Dendritic cell treated with granulocyte-macrophage colony-stimulating factor and Interleukin-4, amounts not matched to agents 40 ng/mL and 50 ng/mL, for 4 days (primary cell): ENCODE measurements around the gene CELF1.

ENCODE experiments used
- H3K27ac Mint-ChIP-seq: one replicate; pipeline ENCODE4 v1.8.0; 2022; ENCODE audit warnings: mild to moderate bottlenecking, mixed read lengths
- H3K27me3 Mint-ChIP-seq: one replicate; pipeline ENCODE4 v1.8.0; 2022; ENCODE audit warnings: mild to moderate bottlenecking, mixed read lengths
- H3K36me3 Mint-ChIP-seq: one replicate; pipeline ENCODE4 v1.8.0; 2022; ENCODE audit warnings: low read depth, mixed read lengths
- H3K4me1 Mint-ChIP-seq: one replicate; pipeline ENCODE4 v1.8.0; 2022; ENCODE audit warnings: low read depth, mixed read lengths
- H3K4me3 Mint-ChIP-seq: one replicate; pipeline ENCODE4 v1.8.0; 2022; ENCODE audit warnings: mild to moderate bottlenecking, moderate library complexity, mixed read lengths
- H3K9me3 Mint-ChIP-seq: one replicate; pipeline ENCODE4 v1.8.0; 2022; ENCODE audit warnings: mixed read lengths
- intact Hi-C: fragments of 100-400 bp; cut with micrococcal nuclease; formaldehyde crosslinking; loops from one replicate; pipeline ENCODE4 v1.15.0; 2022

The CELF1 gene

DNA sequence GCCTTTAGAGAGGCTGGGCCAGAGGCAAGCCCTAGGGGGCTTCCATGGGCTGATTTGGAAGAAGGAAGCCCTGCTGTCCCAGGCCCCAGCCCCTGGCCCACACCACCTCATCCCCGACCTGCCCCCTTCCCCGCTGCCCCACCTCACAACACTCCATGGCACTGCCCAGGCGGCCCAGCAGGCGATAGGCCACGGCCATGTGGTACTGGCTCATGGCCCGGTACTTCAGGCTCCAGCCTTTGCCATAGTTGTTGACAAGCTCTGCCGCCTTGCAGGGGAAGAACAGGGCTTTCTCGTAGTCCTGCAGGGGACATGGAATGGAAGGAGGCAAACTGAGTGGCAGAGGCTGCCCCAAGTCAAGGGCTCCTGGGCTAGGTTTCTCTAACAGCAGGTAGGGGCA lies 110.4 kb downstream of the CELF1 start:
- no peak overlapping the region for H3K27ac Mint-ChIP-seq
- intact Hi-C loops = no loop called here
- no peak overlapping the region for H3K4me3 Mint-ChIP-seq
- peaks cover 10% of the 10 kb centered on the region for H3K36me3 Mint-ChIP-seq
- no peaks in the 10 kb centered on the region for H3K27me3 Mint-ChIP-seq
- no peaks in the 10 kb centered on the region for H3K4me1 Mint-ChIP-seq
- no peaks in the 10 kb centered on the region for H3K9me3 Mint-ChIP-seq

DNA sequence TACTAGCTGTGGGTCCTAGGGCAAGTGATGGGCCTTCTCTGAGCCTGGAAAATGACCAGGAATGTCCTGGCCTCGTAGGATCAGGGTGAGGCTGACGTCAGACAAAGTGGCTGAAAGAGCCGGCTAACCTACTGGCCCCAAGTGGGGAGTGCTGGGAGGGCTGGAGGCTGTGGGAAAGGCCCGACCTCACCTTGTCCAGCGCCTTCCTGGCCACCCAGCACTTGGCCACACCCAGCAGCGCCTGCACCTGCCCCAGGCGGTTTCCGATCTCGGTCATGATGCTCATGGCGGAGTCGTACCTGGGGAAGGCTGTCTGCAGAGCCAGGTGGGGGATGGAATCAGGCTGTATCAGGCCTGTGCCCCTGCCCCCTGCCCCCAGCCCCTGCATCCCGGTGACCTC lies 111.5 kb downstream of the CELF1 start:
- peaks cover 6% of the 10 kb centered on the region for H3K36me3 Mint-ChIP-seq
- H3K9me3 Mint-ChIP-seq = no peaks in the 10 kb centered on the region
- intact Hi-C loops = no loop called here
- H3K27ac Mint-ChIP-seq = no peak overlapping the region
- H3K4me3 Mint-ChIP-seq = no peak overlapping the region
- H3K4me1 Mint-ChIP-seq = no peaks in the 10 kb centered on the region
- H3K27me3 Mint-ChIP-seq = no peaks in the 10 kb centered on the region

DNA sequence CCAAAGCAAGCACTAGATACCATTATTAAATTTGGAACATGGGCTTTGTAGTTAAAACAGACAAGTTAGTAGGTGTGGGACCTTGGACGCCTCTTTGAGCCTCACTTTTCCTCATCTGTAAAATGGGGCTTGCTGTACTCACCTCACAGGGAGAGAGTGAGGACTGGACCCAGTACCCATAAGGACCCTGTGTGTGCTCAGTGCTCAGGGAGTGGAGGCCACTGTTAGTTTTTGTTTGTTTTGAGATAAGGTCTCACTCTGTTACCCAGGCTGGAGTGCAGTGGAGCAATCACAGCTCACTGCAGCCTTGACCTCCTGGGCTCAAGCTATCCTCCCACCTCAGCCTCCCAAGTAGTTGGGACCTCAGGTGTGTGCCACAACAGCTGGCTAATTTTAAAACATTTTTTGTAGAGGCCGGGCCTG lies 112.9 kb downstream of the CELF1 start:
- H3K4me3 Mint-ChIP-seq = no peak overlapping the region
- intact Hi-C loops = no loop called here
- no peaks in the 10 kb centered on the region for H3K9me3 Mint-ChIP-seq
- no peaks in the 10 kb centered on the region for H3K27me3 Mint-ChIP-seq
- no peaks in the 10 kb centered on the region for H3K4me1 Mint-ChIP-seq
- peaks cover 6% of the 10 kb centered on the region for H3K36me3 Mint-ChIP-seq
- H3K27ac Mint-ChIP-seq = no peak overlapping the region

DNA sequence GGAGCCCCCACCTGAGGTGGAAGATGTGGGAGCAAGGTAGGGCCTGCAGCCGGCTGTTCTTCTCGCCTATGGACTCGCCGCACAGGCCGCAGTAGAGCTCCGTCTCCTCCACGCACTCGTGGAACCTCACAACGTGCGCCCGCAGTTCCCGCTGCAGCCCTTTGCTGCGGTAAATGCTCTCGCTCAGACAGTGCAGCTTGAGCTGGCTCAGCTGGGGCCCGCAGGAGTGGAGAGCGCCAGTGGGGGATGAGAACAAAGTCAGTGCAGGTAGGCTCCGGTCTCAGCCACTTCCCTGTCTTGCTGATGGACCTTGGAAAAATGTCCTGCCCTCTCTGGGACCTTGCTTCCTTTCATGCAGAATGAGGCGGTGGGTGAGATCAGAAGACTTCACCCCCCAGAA lies 114.2 kb downstream of the CELF1 start:
- peaks cover 6% of the 10 kb centered on the region for H3K36me3 Mint-ChIP-seq
- H3K9me3 Mint-ChIP-seq = no peaks in the 10 kb centered on the region
- H3K27ac Mint-ChIP-seq = no peak overlapping the region
- H3K27me3 Mint-ChIP-seq = no peaks in the 10 kb centered on the region
- H3K4me3 Mint-ChIP-seq = no peak overlapping the region
- no peaks in the 10 kb centered on the region for H3K4me1 Mint-ChIP-seq
- intact Hi-C loops = no loop called here

DNA sequence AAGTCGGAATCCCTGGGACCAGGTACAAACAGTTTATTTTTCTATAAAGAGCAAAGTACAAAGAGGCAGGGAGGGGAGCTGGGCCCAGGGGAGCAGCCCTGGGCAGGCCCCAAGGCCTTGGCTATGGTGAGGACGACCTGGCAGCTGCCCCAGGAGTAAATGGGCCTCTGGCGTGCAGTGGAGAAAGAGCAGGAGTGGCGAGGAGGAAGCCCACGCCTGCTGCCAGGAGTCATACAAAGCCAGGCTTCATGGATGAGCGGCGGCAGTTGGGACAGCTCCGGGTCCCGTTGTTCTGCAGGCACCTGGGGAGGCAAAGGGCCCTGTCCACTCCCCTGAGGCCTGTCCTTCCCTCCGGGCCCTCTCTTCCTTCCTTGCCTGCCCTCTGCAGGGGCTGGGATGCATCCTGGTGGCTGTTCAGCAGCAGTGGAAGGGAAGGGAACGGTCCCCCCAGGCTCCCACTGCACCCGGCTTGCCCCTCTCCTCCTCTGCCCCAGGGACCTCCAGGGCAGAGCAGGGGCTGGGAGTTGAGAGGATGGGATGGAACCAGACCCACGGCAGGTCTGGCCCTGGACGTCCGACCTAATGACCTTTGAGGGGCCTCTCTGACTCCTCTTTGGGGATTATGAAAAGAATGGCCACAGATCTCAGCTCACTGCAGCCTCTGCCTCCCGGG lies 115.0 kb downstream of the CELF1 start:
- no peak overlapping the region for H3K4me3 Mint-ChIP-seq
- H3K9me3 Mint-ChIP-seq = no peaks in the 10 kb centered on the region
- peaks cover 6% of the 10 kb centered on the region for H3K36me3 Mint-ChIP-seq

DNA sequence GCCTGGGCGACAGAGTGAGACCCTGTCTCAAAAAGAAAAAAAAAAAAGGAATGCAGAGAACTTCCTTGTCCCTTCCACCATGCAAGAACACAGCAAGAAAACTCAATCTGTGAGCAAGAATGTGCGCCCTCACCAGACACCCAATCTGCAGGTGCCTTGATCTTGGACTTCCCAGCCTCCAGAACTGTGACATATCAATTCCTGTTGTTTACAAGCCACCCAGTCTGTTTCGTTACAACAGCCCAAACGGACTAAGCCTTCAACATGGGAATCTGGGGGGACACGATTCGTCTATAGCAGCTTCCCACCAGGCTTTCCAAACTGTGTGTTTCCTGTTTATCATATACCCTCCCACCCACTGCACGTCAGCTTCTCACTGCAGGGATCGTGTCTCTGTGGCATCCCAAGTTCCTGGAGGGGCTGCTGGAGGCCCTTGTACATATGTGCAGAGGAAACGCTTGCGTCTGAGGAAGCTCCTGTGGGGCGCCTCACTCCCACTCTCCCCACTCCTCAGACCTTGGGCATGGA lies 115.7 kb downstream of the CELF1 start:
- Mint-ChIP-seq H3K9me3 (no peaks in the 10 kb centered on the region), H3K4me3 (no peak overlapping the region), H3K36me3 (peaks cover 6% of the 10 kb centered on the region), H3K27ac (no peak overlapping the region), H3K27me3 (no peaks in the 10 kb centered on the region), H3K4me1 (no peaks in the 10 kb centered on the region)
- intact Hi-C loops = no loop called here

More for the DNA sequence above, 115.0 kb downstream of the CELF1 start:
- Mint-ChIP-seq H3K4me1 (no peaks in the 10 kb centered on the region), H3K27me3 (no peaks in the 10 kb centered on the region), H3K27ac (no peak overlapping the region)
- intact Hi-C loops = no loop called here

DNA sequence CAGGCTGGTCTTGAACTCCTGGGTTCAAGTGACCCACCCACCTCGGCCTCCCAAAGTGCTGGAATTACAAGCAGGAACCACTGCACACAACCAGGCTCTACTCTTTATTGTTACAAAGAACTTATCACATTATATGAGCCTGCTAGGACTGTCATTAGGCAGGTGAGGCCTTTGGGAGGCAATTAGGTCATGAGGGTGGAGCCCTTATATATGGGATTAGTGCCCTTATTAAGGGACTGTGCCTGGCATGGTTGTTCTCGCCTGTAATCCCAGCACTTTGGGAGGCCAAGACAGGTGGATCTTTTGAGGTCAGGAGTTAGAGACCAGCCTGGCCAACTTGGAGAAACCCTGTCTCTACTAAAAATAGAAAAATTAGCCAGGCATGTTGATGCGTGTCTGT lies 116.2 kb downstream of the CELF1 start:
- no peak overlapping the region for H3K27ac Mint-ChIP-seq
- H3K27me3 Mint-ChIP-seq = no peaks in the 10 kb centered on the region
- peaks cover 6% of the 10 kb centered on the region for H3K36me3 Mint-ChIP-seq
- intact Hi-C loops = no loop called here
- H3K4me3 Mint-ChIP-seq = no peak overlapping the region
- H3K9me3 Mint-ChIP-seq = no peaks in the 10 kb centered on the region
- no peaks in the 10 kb centered on the region for H3K4me1 Mint-ChIP-seq

DNA sequence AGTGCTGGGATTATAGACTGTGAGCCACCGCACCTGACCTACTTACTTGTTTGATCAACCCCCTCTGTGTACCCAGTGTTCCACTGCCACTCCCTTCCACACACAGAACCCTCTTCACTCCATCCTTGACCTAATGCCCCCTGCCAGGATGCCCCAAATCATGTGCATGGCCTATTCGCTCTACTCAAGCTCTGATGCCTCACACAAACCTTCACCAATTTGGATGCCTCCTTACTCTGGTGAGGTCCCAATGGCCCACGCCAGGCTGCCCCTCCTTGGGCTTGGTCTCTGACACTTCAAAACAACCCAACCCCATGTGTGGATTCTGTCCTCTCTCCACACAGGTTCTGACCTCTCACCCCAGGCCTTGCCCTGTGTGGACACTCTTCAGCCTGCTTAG lies 117.2 kb downstream of the CELF1 start:
- no peaks in the 10 kb centered on the region for H3K27me3 Mint-ChIP-seq
- H3K4me1 Mint-ChIP-seq = no peaks in the 10 kb centered on the region
- H3K36me3 Mint-ChIP-seq = no peaks in the 10 kb centered on the region
- H3K27ac Mint-ChIP-seq = no peak overlapping the region
- H3K4me3 Mint-ChIP-seq = no peak overlapping the region
- intact Hi-C loops = no loop called here
- H3K9me3 Mint-ChIP-seq = no peaks in the 10 kb centered on the region

DNA sequence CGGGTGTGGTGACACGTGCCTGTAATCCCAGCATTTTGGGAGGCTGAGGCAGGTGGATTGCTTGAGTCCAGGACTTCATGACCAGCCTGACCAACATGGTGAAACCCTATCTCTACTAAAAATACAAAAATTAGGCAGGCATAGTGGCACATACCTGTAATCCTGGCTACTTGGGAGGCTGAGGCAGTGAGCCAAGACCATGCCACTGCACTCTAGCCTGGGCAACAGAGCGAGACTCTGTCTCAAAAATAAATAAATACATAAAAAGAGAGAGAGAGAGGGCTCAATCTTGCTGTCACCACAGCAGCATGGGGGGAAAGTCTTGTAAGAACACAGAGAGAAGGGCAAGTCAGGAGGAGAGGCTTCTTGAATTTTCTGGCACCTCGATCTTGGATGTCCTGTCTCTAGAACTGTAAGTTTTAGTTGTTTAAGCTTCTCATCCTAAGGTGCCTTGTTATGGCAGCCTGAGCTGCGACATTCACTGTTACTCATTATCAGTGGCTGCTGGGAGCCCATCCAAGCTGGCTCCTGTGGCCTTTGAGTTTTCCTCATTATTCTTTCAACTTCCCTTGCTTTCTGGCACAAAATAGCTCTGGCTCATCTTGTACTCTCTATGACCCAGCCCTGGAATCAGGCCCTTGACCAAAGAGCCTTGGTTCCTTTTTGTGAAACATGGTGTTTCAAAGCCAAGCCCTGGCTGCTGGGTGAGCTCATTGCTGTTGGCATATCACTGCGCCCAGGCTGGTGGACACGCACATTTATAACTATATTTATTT lies 118.7 kb downstream of the CELF1 start:
- intact Hi-C loops = no loop called here

DNA sequence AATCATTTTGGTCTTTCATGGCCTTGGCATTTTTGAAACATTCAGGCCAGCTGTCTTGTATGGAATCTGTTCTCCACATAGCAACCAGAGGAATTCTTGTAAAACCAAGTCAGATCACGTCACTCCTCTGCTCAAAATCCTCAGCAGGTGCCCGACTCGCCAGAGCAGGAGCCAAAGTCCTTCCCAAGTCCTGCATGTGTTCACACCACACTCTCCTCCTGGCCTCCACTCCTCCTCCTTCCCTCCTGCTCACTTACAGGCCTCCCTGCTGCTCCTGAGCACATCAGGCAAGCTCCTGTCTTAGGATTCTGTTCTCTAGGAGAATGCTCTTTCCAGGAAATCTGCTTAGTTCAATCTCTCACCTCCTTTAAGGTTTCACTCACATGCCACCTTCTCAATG lies 119.8 kb downstream of the CELF1 start:
- Mint-ChIP-seq H3K27me3 (no peaks in the 10 kb centered on the region), H3K4me3 (no peak overlapping the region), H3K36me3 (no peaks in the 10 kb centered on the region), H3K27ac (no peak overlapping the region), H3K9me3 (no peaks in the 10 kb centered on the region), H3K4me1 (no peaks in the 10 kb centered on the region)
- intact Hi-C loops = no loop called here

More for the DNA sequence above, 118.7 kb downstream of the CELF1 start:
- H3K4me1 Mint-ChIP-seq = no peaks in the 10 kb centered on the region
- no peaks in the 10 kb centered on the region for H3K9me3 Mint-ChIP-seq
- H3K27ac Mint-ChIP-seq = no peak overlapping the region
- H3K27me3 Mint-ChIP-seq = no peaks in the 10 kb centered on the region
- H3K4me3 Mint-ChIP-seq = no peak overlapping the region
- H3K36me3 Mint-ChIP-seq = no peaks in the 10 kb centered on the region

DNA sequence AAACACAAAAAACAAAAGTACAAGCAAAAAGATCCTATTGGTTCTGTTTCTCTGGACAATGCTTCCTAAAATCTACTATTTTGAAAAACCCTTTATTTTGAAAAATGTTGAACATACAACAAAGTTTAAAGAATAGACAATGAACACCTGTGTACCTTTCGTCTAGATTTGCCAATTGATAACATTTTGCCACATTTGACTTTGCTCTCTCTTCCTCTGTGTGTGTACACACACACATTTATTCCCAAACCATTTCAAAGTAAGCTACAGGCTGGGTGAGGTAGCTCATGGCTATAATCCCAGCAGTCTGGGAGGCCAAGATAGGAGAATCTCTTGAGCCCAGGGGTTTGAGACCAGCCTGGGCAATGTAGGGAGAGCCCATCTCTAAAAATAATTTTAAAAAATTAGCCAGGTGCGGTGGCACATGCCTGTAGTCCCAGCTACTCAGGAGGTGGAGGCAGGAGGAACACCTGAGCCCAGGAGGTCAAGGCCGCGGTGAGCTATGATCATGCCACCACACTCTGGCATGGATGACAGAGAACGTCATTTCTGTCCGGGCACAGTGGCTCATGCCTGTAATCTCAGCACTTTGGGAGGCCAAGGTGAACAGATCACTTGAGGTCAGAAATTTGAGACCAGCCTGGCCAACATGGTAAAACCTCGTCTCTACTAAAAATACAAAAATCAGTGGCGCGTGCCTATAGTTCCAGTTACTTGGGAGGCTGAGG lies 121.4 kb downstream of the CELF1 start:
- Mint-ChIP-seq H3K36me3 (peaks cover under 1% of the 10 kb centered on the region), H3K27ac (no peak overlapping the region), H3K9me3 (no peaks in the 10 kb centered on the region), H3K4me3 (no peak overlapping the region), H3K27me3 (no peaks in the 10 kb centered on the region), H3K4me1 (no peaks in the 10 kb centered on the region)
- intact Hi-C loops = no loop called here

DNA sequence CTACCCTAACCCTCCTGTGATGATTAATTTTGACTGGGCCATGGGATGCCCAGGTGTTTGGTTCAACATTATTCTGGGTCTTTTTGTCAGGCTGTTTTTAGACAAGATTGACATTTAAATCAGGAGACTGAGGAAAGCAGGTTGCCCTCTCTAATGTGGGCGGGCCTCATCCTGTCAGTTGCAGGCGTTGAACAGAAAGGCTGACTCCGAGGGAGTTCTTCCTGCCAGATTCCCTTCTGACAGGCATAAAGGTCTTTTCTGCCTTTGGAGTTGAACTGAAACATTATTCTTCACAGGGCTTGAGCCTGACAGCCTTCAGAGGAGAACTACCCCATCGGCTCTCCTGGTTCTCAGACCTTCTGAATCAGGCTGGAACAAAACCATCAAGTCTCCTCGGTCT lies 122.4 kb downstream of the CELF1 start:
- intact Hi-C loops = no loop called here
- Mint-ChIP-seq H3K4me3 (no peak overlapping the region), H3K27ac (no peak overlapping the region), H3K36me3 (peaks cover 10% of the 10 kb centered on the region), H3K27me3 (no peaks in the 10 kb centered on the region), H3K9me3 (no peaks in the 10 kb centered on the region), H3K4me1 (peaks cover 7% of the 10 kb centered on the region)

DNA sequence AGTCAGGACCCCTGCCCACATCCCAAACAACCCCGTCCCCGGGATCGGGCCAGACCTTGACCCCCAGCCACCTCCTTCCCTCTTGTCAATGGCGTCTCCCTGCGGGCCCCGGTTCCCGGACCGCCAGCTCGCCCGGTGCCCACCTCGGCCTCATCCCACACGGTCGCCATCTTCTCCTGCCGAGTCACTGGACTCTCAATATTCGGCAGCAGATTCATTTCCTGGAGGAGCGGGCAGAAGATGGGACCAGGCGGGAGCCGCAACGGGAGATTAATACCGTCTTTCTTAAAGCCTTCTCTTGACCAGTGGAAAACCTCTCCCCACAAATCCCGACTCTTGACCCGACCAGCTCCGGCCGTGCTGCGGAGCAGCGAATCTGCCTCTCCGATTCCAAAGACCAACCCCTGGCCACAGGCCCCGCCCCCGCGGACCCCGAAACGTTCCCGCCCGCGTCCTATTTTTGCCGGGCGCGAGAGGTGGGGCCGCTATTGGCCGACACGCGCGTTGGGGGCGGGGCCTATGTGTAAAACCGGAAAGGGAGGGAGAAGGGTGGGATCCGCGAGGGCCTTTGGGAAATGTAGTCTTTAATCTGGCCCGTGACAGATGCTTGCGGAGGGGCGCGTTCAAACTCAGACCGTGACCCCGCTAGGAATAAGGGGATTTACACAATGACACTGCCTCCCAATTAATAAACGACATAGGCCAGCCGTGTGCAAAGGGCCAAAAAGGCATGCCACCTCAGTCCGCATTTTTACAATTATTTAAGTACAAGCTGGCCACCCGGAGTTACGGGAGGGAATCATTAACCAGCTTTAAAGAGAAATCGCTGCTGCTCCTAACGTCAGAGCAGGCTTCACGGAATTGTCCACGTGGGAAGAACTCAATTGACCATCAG lies 126.6 kb downstream of the CELF1 start, which contains the start of gene PSMC3:
Gene PSMC3 (minus strand): TSS at position 378 of the 895 bp plus-strand sequence. CDS start 160 bp downstream, at position 218.
- Mint-ChIP-seq H3K4me3 (peak within 1 kb of the TSS; percentile 99), H3K27me3 (no peaks in the 10 kb centered on the region), H3K36me3 (peaks cover 51% of the 10 kb centered on the region)

More for the DNA sequence above, 126.6 kb downstream of the CELF1 start, which contains the start of gene PSMC3:
- peaks cover 24% of the 10 kb centered on the region for H3K4me1 Mint-ChIP-seq
- no peaks in the 10 kb centered on the region for H3K9me3 Mint-ChIP-seq
- intact Hi-C loops = no loop called here
- H3K27ac Mint-ChIP-seq = peak within 1 kb of the TSS; percentile 98
